Lung (tissue), 12 donors: ENCODE results near the gene ASCC3. TPM values are rescaled to one million over a fixed set of nuclear protein-coding genes. Genes with fewer than 3 reads are reported as not detected.

Experiments used
- ATAC-seq: fragments of 200-7000 bp; cut with Tn5 transposase; one replicate; pipeline ENCODE4 v1.9.1; 2020; ENCODE audit warnings: moderate number of reproducible peaks; ENCODE audit not compliant: insufficient read depth, low FRiP score
- DNase-seq, 3 donors: peaks; one replicate each; pipeline ENCODE4 v3.0.0-alpha.2; 2013 to 2017
- H3K27ac ChIP-seq, 2 donors: one replicate each; pipeline ENCODE4 v1.5.1; 2013; ENCODE audit warnings: mild to moderate bottlenecking in 2 of 2, moderate library complexity in 2 of 2, control low read depth in 1 of 2, inconsistent platforms in 1 of 2, low read depth in 1 of 2, low read length in 1 of 2
- H3K27me3 ChIP-seq, 3 donors: one replicate each; pipeline ENCODE4 v1.5.1; 2013; ENCODE audit warnings: low read length in 2 of 3; ENCODE audit not compliant: control insufficient read depth in 3 of 3, insufficient read depth in 3 of 3
- H3K36me3 ChIP-seq, 4 donors: one replicate each; pipeline ENCODE4 v1.5.1; 2013; ENCODE audit warnings: low read length in 4 of 4, mild to moderate bottlenecking in 1 of 4, moderate library complexity in 1 of 4; ENCODE audit not compliant: control insufficient read depth in 4 of 4, insufficient read depth in 4 of 4
- H3K4me1 ChIP-seq, 5 donors: one replicate each; pipeline ENCODE4 v1.5.1; 2013; ENCODE audit warnings: low read length in 5 of 5, mild to moderate bottlenecking in 2 of 5, moderate library complexity in 1 of 5; ENCODE audit not compliant: control insufficient read depth in 5 of 5, insufficient read depth in 5 of 5
- H3K4me3 ChIP-seq: one replicate; pipeline ENCODE4 v1.5.1; 2013; ENCODE audit warnings: mild to moderate bottlenecking, control low read depth, moderate library complexity
- H3K9ac ChIP-seq, 2 donors: one replicate each; pipeline ENCODE4 v1.5.1; 2013; ENCODE audit warnings: low read length in 2 of 2, control low read depth in 1 of 2; ENCODE audit not compliant: insufficient read depth in 1 of 2
- H3K9me3 ChIP-seq, 4 donors: one replicate each; pipeline ENCODE4 v1.5.1; 2013; ENCODE audit warnings: low read length in 3 of 4, mild to moderate bottlenecking in 1 of 4, moderate library complexity in 1 of 4; ENCODE audit not compliant: control insufficient read depth in 4 of 4, insufficient read depth in 3 of 4
- CTCF ChIP-seq: IDR thresholded peaks from 2 replicates; pipeline ENCODE4 v1.5.1; 2012; ENCODE audit warnings: mild to moderate bottlenecking; ENCODE audit errors: control extremely low read depth, extremely low read depth
- WGBS, 2 donors: extraction: QIAGEN DNeasy Blood & Tissue Kit; methylation state at CpG; one replicate each; pipeline ENCODE4 v1.1.7; 2013; 5-methylcytosine and 5-hydroxymethylcytosine counted together
- polyA plus RNA-seq, 2 donors: library from polyadenylated mRNA; stranded (reverse); fragments of 200-250 nt; gene quantifications; one replicate each; pipeline ENCODE4 v1.2.1, GENCODE V29; 2013
- total RNA-seq, 2 donors: library from RNA; depleted of rRNA in 1 of 2; stranded (reverse); fragments of >200 nt in 1 of 2; gene quantifications; one replicate each; pipeline ENCODE4 v1.2.1, GENCODE V29; 2014 to 2021
- donor health status: control.
- donor health status: control.
- donor health status: Bipolar disorder and iron deficiency.
- donor health status: healthy.
- donor health status: DM: yes; HTN: yes; CAD: no.

ASCC3 gene
- total and polyA plus RNA-seq, 4 donors, result 5.3 to 49.2 (median 22.0) TPM

DNA sequence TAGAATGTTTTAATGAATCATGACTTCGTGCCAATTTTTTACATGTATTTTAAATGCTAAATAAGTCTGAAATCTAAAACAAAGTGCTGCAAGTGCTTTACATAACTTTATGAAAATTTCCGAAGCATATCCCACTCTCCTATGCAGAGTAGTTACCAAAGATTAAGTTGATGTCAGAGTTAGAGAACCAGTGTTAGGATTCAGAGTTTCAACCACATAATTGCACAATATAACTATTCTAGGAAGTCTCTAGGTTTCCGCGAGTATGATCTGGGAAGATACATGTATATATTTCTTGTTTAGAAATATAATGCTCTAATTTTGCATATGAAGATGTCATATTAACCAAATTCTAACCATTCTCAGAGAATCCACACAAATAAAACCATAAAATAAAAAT, 74.8 kb downstream of the ASCC3 start:
- Histone ChIP-seq H3K4me1 (no peaks in the 10 kb centered on the region), H3K27me3 (no peaks in the 10 kb centered on the region), H3K27ac (no peak overlapping the region), H3K36me3 (peaks cover 0 to 3% (median 0%) of the 10 kb centered on the region in 4 donors), H3K4me3 (no peak overlapping the region), H3K9ac (no peak overlapping the region), H3K9me3 (no peaks in the 10 kb centered on the region)
- DNase-seq, result no peak
- ATAC-seq, result no peak
- WGBS, 2 donors, result 54 to 77% methylated on average over 4 of the region's 4 CpGs
- no peak for TF ChIP-seq CTCF

DNA sequence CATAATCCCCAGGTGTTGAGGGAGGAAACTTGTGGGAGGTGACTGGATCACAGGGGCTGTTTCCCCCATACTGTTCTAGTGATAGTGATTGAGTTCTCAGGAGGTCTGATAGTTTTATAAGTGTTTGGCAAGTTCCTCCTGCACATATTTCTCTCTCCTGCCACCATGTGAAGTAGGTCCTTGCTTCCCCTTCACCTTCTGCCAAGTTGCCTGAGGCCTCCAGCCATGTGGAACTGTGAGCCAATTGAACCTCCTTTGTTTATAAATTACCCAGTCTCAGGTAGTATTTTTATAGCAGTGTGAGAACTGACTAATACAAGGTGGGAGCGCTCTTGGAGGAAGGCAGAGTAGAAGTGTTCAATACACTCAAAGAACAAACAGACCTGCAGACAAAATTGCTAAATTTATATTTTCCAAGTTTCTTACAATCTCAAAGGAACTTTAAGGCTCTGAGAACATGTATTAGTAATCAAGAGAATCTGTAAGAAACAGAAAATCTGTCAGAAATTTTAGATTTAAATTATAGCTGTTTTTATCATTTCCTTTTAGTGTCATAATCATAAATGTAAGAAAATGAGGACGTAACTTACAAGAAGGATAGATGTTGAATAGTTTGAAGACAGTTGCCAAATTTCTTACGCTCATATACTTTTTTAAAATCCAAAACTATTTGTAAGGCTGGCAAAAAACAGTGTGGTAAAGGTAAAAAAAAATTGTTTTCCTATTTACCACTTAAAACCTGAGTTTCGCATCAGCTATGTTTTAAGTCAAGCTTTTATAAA, 77.7 kb downstream of the ASCC3 start:
- ATAC-seq, result no peak
- Histone ChIP-seq H3K36me3 (peaks cover 0 to 3% (median under 1%) of the 10 kb centered on the region in 4 donors), H3K4me3 (no peak overlapping the region), H3K9ac (no peak overlapping the region), H3K9me3 (no peaks in the 10 kb centered on the region), H3K27ac (no peak overlapping the region), H3K27me3 (no peaks in the 10 kb centered on the region), H3K4me1 (peaks cover 0 to 2% (median 0%) of the 10 kb centered on the region in 5 donors)
- no peak for TF ChIP-seq CTCF
- WGBS, 2 donors, result 76 to 79% methylated on average over 4 of the region's 4 CpGs
- DNase-seq, result peak in 1 of 3 donors; percentile 1

GRCh38 chr6:100801036-100801435, 80.1 kb downstream of the ASCC3 start:
- Histone ChIP-seq H3K9me3 (no peaks in the 10 kb centered on the region), H3K36me3 (peaks cover 0 to 8% (median 2%) of the 10 kb centered on the region in 4 donors), H3K27me3 (no peaks in the 10 kb centered on the region), H3K4me1 (peaks cover 0 to 2% (median 0%) of the 10 kb centered on the region in 5 donors), H3K27ac (no peak overlapping the region), H3K9ac (no peak overlapping the region), H3K4me3 (no peak overlapping the region)
- no peak for TF ChIP-seq CTCF
- 94 to 95% methylated on average over 1 of the region's 1 CpG for WGBS, 2 donors
- no peak for DNase-seq
- no peak for ATAC-seq
